T-helper 2 cell treated with Interferon-gamma antibody and Interleukin-4, amounts not matched to agents 100 ng/mL and 5 ng/mL, for 36 hours (primary cell): ENCODE data around the gene NOPCHAP1. TPM values are rescaled to one million over a fixed set of nuclear protein-coding genes. Genes with fewer than 3 reads are reported as not detected.
"Not testable (repeated sequence)": the region's sequence is repeated elsewhere in the genome, so short reads cannot be mapped to it uniquely, and the experiment has no call there.

ENCODE experiments used
- intact Hi-C: fragments of 100-400 bp; cut with micrococcal nuclease; formaldehyde crosslinking; loops from one replicate; pipeline ENCODE4 v1.15.1; 2023
- total RNA-seq: library from RNA; stranded (reverse); gene quantifications from 2 replicates; pipeline ENCODE4 v1.2.3, GENCODE V29; 2022

The NOPCHAP1 gene
- total RNA-seq, 1 donor from 2014 or later = 16.6 TPM

DNA sequence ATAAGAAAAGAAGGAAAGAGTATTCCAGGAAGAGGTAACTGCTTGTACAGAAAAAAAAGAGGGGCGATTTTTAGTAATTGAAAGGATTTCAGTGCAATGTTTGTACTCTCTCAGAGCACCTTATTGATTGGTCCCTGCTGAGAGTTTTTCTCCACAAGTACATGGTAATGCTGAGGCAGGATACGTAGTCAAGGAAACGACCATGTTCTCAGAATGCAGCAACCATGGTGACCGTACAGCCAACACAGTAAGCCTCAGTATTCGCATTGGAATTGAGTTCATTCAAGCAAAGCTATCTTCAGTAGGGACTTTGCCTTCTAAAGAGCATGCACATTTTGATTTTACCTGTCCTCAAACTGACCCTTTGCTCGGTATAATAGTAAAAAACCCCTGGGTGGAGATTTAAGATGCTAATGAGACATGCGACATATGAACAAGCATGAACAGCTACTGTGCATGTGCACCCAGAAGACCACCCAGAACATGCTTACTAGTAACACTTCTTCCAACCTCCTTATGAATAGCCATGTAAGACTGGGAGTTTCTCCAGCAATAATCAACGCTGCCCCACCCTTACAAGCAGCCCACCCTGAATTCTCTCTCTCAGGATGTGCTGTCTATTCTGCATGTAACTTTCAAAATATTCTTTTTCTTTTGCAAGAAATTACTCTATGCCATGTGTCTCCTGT lies 21.8 kb upstream of the NOPCHAP1 start:
- intact Hi-C loops = no loop called here

DNA sequence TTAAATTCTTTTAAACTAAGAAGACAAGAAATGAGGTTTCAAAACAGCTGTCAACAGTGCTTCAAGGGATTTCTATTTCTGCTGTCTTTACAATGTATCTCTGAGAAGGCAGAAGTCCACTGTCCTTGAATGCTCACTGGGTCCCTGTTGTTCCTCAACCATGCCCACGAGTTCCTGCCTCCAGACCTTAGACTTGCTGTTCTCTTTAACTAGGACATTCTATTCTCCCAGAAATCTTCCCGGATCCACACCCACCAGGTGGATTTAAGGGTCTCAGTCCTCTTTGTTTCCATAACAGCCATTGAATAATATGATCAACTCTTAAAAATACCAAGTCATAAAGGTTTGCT lies 21.3 kb upstream of the NOPCHAP1 start:
- intact Hi-C loops = no loop called here

DNA sequence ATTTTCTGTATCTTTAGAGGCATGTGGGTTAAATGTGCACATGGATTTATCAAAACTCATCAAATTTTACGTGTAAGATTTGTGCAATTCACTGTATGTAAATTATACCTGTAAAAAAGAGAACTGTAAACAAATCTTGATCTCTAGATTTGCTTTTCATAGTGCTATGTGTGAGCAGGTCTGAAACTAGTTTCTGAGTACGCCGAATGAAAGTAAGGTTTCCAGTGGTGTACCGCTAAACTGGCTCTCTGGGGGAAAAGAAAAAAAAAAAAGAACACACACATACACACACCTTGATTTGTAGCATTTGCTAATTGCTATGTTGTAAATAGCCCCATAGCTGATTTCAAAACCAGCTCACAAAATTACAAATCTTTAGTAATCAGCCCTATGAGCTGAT lies 19.4 kb upstream of the NOPCHAP1 start:
- intact Hi-C loops = no loop called here

DNA sequence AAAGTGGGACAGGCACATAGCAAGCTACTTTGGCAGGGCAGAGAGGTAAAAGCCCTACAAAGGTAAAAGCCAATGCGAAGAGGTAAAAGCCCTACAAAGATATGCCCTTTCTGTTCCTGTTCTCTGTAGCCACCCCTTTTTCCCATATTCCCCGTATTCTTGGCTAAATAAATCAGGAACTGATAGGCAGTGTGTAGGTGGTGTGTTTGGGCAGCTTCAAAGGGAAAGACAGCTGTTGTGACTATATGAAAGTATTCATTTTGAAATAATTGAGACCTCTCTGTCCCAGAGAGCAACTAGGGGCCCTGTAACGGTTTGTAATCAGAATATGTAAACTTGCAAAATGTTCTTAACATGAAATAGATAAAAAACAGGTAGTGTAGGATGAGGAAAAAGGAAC lies 16.8 kb upstream of the NOPCHAP1 start:
- intact Hi-C loops = no loop called here

DNA sequence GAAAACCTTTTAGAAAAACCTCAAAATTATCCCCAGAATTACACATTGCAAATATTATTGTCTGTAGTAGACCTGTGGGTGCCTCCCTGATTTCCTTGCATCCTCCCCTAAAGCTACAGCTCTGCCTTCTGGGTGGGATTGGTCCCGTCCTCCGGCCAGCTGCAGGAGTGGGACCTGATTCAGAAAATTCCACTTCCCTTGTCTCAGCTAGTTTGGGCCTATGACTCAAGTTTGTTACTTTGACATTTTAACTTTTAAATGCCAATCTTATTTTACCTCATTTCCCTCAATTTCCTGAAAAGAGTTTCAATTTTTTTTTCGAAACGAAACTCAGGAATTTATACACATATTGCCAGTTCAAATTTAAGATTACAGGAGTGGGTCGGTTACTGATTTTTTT lies 14.8 kb upstream of the NOPCHAP1 start:
- intact Hi-C loops = no loop called here

DNA sequence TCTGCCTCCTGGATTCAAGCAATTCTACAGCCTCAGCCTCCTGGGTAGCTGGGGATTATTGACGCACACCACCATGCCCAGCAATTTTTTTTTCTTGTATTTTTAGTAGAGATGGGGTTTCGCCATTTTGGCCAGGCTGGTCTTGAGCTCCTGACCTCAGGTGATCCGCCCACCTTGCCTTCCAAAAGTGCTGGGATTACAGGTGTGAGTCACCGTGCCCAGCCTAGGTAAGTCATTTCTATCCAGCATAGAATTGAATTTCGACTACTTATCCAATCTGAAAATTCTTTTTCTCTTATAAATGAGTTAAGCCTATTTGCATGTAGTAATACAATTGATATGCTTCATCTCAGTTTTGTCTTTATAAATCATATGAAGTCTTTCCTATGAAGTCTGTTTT lies 12.9 kb upstream of the NOPCHAP1 start:
- intact Hi-C loops = no loop called here

DNA sequence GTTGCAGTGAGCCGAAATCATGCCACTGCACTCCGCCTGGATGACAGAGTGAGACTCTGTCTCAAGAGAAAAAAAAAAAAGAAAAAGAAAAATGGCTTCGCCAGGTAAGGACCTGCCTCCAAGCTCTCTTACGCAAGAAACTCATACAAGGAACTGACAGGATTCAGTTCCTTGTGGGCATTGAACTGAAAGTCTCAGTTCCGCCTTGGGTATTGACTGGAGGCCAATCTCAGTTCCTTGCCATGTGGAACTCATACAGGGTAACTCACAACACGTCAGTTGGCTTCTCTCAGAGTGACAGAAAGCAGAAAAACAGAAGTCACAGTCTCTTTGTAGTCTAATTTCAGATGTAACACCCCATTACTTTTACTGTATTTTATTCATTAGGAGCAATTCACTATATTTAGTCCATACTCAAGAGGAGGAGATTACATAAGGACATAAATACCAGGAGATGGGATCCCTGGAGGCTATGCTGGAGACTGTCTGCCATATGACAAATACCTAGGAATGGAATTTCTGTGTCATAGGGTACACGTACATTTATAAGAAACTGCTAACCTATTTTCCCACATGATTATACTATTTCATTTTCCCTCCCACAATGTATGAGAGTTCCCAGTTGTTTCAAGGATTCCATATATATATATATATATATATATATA lies 11.4 kb upstream of the NOPCHAP1 start:
- intact Hi-C loops = no loop called here

DNA sequence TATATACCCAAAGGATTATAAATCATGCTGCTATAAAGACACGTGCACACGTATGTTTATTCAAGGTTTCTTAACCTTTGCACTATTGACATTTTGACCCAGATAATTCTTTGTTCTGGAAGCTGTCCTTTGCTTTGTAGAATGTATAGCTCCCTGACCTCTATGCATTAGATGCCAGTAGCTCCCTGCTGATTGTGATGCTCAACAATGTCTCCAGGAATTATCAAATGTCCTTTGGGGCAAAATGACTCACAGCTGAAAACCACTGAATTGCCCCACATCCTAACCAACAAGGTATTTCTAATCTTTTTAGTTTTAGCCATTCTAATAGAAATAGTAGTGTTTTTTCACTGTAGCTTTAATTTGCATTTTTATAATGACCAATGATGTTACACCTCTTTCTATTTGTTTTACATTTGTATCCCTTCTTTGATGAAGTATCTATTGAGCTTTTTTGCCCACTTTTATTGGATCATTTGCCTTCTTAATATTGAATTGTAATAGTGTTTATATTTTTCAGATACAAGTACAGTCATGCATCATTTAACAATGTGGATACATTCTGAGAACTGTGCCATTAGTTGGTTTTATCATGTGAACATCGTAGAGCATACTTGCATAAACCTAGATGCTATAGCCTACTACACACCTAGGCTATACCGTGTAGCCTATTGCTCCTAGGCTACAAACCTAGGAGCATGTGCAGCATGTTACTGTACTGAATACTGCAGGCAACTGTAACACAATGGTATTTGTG lies 10.4 kb upstream of the NOPCHAP1 start:
- intact Hi-C loops = no loop called here

DNA sequence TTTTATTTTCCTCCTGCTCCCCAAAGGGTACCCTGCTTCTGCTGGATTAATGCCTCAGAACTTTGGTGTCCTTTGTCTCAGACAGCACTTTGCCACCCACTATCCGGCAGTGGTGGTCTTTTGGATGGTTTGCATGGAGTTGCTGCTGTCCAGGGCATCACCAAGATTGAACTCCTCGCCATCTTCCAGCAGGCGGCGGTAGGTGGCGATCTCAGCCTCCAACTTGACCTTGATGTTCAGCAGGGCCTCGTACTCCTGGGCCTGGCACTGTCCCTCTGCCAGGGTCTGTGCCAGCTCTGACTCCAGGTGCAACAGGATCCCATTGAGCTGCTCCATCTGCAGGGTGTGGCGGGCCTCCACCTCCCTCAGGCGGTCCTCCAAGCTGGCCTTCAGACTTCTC lies 9.4 kb upstream of the NOPCHAP1 start:
- intact Hi-C loops = no loop called here

DNA sequence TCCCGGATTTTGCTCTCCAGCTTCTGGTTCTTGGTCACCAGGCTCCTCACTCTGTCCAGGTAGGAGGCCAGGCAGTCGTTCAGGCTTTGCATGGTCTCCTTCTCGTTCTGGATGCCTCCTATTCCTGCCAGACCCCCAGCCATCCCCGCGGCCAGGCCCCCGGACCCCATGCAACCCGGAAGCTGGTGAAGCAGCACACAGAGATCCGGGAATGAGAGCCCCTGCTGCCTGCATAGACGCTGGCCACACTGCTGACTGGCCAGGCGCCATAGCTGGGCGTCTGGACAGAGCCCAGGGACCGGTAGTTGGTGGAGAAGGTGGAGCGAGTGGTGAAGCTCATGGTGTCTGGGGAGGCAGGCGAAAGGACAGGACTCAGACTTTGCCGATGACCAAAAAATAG lies 8.4 kb upstream of the NOPCHAP1 start:
- intact Hi-C loops = not testable (repeated sequence)

DNA sequence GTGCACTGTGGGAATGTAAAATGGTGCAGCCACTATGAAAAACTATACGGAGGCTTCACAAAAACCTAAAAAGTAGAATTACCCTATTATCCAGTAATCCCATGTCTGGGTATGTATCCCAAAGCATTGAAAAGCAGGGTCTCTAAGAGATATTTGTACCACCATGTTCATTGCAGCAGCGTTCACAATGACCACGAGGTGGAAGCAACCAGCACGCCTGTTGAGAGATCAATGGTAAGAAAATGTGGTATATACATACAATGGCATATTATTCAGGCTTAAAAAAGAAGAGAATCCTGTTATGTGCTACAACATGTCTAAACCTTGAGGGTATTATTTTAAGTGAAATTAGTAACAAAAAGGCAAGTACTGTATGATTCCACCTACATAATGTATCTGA lies 910 bp upstream of the NOPCHAP1 start:
- intact Hi-C loops = loop anchor here (5.0 kb wide), 1 partner anchor 923 kb away; the partner anchor contains the start of gene HCFC2

DNA sequence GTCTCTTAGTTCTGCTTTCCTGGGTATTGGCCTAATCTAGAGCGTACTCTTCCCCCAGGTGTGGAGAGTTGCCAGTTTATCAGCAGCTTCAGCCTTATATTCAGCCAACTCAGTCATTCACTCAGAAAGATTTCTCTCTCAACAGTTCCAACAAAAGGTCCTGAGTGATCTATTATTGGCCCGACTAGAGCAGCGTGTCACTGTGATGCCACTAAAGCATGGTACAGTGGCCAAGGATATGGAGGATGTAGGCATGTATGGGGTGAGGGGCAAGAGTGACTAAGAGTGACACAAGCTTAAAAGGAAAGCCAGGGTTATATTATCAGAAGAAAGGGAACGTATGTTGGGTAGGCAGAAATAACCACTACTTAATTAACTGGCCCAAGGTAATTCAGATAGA lies 4.8 kb downstream of the NOPCHAP1 start:
- intact Hi-C loops = no loop called here

DNA sequence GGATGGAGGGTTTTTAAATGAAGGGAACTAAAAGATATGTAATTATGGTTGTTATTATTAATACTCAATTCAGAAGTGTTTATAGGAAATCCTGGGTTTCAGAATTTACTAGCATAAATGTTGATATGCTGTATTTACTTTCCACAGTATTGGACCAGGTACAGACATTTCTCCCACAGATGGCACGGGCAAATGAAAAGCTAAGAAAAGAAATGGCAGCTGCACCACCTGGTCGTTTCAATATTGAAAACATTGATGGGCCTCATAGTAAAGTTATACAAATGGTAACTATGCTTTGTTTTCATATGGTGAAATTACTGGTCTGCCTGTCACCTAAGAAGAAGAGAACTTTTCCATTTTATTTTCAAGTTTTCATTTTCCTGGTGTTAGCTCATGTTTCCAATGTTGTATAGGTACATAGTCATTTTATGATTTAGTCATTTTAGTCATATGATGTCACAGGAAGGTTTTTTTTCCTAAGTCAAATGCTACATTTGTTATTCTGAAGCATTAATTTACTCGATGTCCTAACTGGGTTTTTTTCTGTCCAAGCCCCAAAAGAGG lies 5.5 kb downstream of the NOPCHAP1 start:
- intact Hi-C loops = no loop called here

DNA sequence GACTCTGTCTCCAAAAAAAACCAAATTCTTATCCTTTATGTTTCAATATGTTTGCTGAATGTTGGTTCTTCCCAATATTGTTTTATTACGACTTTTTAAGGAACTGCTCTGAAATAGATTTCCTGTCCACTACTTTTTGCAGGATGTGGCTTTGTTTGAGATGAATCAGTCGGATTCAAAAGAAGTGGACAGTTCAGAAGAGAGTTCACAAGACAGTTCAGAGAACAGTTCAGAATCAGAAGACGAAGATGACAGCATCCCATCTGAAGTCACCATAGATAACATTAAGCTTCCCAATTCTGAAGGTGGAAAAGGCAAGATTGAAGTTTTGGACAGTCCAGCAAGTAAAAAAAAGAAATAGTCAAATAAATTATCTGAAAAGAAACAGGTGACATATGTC lies 8.2 kb downstream of the NOPCHAP1 start:
- intact Hi-C loops = no loop called here

DNA sequence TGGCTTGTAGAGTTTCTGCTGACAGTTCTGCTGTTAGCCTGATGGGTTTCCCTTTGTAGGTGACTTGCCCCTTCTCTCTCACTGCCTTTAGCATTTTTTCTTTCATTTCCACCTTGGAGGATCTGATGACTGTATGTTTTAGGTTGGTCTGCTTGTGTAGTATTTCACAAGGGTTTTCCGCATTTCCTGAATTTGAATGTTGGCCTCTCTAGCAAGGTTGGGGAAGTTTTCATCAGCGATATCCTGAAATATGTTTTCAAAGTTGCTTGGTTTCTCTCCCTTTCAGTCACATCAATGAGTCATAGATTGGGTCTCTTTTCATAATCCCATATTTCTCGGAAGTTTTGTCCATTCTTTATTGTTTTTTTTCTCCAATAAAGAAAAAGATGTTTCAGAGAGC lies 11.4 kb downstream of the NOPCHAP1 start:
- intact Hi-C loops = no loop called here

DNA sequence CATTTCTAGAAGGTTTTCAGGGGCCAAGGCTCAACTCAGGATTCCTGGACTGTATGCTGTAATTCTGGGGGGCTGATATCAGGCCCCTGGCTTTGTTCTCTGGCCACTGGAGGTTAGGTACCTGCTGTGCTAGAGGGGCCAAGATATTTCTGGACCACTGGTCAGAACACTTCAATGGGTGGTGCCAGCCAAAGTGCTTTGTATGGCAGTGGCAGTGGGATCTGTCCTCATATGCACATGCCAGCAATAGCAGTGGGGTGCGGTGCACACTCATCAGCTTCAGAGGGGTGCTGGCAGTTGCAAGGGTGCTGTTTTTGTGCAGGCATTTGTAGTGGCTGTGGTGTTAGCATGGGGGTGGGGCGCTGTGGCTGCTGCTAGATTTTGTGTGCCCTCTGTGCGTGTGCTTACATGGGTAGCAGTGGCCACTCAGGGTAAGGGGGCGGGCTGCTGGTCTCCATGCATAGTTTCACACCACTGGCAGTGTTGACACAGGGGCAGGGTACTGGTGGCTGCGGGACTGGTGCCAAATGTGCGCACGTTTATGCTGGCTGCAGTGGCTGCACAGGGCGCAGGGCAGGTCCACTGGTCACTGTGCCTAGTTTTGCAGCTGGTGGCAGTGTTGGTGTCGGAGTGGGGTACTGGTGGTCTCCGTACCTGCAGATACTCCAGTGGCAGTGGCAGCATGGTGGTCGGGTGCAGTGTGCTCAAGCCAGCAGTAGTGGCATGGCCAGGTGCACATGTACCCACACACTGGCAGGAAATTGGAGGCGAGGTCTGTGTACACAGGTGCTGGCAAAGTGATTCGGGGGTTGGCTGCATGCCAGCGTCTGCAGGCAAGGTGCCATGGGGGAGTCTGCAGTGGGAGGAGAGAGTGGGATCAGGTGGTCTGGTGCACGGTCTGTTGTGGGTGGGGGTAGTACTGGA lies 12.6 kb downstream of the NOPCHAP1 start:
- intact Hi-C loops = no loop called here

DNA sequence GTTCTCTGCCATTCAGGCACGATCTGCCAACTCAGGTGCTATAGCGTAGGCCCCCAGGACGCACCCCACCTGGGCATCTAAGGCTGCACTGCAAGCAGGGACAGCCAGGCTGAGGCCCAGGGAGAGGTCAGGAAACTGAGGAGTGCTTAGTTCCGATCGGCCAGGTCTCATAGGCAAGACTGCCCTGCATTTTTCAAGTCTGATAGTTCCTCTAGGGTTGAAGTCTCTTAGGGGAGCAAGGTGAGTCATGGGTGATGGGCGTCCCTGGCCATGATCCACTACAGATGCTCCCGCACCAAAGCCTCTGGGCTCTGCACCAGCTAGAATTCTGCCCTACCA lies 13.2 kb downstream of the NOPCHAP1 start:
- intact Hi-C loops = no loop called here

DNA sequence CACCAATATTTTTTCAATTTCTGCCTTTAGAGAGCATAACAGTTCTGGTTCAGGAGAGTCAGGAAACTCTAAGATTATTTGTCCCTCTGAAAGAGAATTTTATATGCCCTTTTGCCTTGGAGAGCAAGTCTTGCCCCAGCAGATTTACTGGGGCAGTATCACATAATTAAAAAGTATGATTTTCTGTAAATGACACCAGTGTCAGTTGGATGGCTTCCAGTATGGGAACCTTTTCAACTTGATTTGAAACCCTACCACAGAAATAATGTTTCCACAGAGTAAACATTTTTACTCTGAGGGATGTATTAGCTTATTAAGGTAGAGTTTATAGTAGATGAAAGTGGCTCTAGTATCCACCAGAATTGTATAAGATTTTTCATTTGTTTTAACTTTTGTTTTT lies 15.4 kb downstream of the NOPCHAP1 start:
- intact Hi-C loops = no loop called here

DNA sequence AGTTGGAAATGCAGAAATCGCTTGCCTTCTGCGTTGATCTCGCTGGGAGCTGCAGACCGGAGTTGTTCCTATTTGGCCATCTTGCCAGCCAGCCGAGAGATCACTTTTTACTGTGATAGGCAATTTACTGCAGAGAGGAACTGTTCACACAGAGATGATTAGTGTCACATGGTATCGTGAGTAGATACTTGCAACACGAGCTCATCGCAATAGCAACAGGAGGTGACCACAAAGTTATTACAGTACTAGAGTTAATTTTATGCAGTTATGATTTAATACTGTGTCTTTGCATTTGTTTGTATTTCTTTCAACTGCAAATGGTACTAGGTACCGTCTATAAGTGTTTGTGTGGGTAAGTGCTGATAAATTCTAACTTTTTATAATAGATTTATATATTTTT lies 27.8 kb downstream of the NOPCHAP1 start:
- intact Hi-C loops = no loop called here

DNA sequence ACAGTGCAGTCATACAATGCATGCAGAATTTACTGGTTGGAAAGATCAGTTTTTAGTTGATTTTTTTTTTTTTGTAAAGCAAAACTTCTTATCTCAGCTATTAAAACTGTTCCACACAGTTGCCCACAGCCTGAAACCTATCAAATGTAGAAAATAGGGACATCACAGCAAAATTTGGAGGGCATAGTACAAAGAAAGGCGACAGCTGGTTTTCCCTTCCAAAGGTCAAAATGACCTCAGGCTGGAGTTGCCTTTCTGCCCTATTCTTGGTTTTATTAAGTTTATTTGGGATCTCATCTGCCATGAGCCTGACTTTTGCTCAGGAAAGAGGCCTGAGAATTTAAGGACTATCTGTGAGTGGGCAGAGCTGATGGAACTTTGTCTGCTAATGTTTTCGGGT lies 28.5 kb downstream of the NOPCHAP1 start:
- intact Hi-C loops = no loop called here

DNA sequence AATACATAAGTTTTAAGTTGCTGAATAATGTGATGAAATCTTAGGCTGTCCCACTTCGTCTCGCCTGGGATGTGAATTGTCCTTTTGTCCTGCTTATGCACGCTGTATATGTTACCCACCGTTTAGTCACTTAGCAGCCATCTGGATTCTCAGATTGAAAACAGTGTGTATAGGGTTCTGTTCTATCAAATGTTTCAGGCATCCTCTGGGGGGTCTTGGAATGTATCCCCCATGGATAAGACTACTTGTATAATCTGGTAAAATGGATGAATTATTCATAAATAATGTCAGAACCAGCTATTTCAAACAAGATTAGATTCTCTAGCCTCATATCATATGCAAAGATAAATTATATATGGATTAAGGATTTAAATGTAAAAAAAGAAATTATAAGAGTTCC lies 29.4 kb downstream of the NOPCHAP1 start:
- intact Hi-C loops = no loop called here
